Suprapubic skin (tissue), 4 donors: ENCODE results near the gene OR4D9.

Experiments used
- POLR2A ChIP-seq, 2 donors: fragments of 450-650 bp; IDR thresholded peaks; one replicate each; pipeline ENCODE4 v1.6.1; 2017; ENCODE audit warnings: antibody characterized with exemption in 2 of 2, mild to moderate bottlenecking in 2 of 2, moderate library complexity in 2 of 2
- POLR2AphosphoS5 ChIP-seq, 3 donors: sonication (generic); formaldehyde crosslinking; IDR thresholded peaks; one replicate each; pipeline ENCODE4 v1.6.1; 2017; ENCODE audit warnings: antibody characterized with exemption in 3 of 3
- TF ChIP-seq, protein P1 (sequence below), 2 donors: fragments of 200-600 bp in 1 of 2; fragments of 450-650 bp in 1 of 2; sonication (generic) in 1 of 2; IDR thresholded peaks; one replicate each; pipeline ENCODE4 v1.5.1; 2016 to 2019; ENCODE audit warnings: antibody characterized with exemption in 2 of 2, mild to moderate bottlenecking in 1 of 2, moderate library complexity in 1 of 2

DNA sequence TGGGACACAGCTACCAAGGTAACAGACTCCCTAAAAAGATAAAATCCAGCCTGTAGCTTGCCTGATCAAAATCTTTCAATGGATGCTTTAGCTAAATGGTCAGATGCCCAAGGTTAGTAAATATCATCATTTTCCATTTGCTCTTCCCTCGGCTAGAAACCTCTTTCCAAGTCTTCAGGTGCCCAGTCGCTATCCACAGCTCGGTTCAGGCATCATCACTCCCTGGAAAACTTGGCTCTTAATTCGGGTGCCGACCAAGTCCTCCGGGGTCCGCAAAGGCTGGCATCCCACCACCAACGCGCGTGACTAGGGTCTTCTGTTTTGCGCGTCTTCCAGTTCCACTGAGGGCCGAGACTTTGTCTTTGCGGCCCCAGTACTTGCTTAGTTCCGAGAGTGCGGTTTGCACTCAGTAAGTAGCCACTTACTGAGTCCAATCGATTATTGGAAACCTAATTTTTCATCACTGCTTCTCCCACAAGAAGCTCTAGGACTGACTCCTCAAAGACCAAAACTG lies 44.3 kb downstream of the OR4D9 start:
- TF ChIP-seq, protein P1, sequence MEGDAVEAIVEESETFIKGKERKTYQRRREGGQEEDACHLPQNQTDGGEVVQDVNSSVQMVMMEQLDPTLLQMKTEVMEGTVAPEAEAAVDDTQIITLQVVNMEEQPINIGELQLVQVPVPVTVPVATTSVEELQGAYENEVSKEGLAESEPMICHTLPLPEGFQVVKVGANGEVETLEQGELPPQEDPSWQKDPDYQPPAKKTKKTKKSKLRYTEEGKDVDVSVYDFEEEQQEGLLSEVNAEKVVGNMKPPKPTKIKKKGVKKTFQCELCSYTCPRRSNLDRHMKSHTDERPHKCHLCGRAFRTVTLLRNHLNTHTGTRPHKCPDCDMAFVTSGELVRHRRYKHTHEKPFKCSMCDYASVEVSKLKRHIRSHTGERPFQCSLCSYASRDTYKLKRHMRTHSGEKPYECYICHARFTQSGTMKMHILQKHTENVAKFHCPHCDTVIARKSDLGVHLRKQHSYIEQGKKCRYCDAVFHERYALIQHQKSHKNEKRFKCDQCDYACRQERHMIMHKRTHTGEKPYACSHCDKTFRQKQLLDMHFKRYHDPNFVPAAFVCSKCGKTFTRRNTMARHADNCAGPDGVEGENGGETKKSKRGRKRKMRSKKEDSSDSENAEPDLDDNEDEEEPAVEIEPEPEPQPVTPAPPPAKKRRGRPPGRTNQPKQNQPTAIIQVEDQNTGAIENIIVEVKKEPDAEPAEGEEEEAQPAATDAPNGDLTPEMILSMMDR (IDR thresholded peaks at IDR 0.05): no peak
- TF ChIP-seq POLR2AphosphoS5 (IDR thresholded peaks at IDR 0.05) (no peak), POLR2A (IDR thresholded peaks at IDR 0.05) (no peak)
